ENCODE measurements around the gene PAPPA. TPM values are rescaled to one million over a fixed set of nuclear protein-coding genes. Genes with fewer than 3 reads are reported as not detected.

PAPPA gene
- polyA plus RNA-seq, 1 of the 3 experiments (the other 2 are of a cell fraction), result 44.5 TPM

DNA sequence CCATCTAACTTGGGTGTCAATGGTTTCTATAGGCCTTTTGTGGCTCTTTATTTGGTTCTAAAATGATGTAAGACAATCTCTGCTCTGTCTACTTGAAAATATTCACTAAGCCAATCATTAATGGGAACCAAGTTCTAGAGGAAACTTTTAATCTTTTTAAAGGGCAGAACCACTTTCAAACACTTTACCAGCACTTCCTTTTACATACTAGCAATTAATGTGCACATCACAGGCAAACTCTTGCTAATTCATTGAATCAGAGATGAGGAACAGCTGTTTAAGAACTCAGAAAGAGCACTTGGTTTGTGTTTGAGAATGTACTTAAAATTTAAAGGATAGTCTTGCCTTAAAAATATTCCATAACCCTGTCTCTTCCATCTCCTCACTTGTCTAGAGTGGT lies 83.4 kb downstream of the PAPPA start:
- no peak for TF ChIP-seq GABPA (IDR thresholded peaks at IDR 0.05; ENCODE audit: low read depth)
- no peak for TF ChIP-seq TEAD4 (IDR thresholded peaks at IDR 0.05; ENCODE audit: borderline replicate concordance, insufficient read depth)
- TF ChIP-seq SMC3 (IDR thresholded peaks at IDR 0.05; ENCODE audit: low read depth, low read length), result no peak
- TF ChIP-seq, protein P1, sequence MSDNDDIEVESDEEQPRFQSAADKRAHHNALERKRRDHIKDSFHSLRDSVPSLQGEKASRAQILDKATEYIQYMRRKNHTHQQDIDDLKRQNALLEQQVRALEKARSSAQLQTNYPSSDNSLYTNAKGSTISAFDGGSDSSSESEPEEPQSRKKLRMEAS (IDR thresholded peaks at IDR 0.05; ENCODE audit: low read depth), result no peak
- no peak for TF ChIP-seq JUND (IDR thresholded peaks at IDR 0.05)
- TF ChIP-seq FOXM1 (IDR thresholded peaks at IDR 0.05; ENCODE audit: low read depth), result no peak
- TF ChIP-seq RAD21 (IDR thresholded peaks at IDR 0.05; ENCODE audit: low read length), result no peak
- TF ChIP-seq ELF1 (IDR thresholded peaks at IDR 0.05), result no peak
- TF ChIP-seq, protein P2, sequence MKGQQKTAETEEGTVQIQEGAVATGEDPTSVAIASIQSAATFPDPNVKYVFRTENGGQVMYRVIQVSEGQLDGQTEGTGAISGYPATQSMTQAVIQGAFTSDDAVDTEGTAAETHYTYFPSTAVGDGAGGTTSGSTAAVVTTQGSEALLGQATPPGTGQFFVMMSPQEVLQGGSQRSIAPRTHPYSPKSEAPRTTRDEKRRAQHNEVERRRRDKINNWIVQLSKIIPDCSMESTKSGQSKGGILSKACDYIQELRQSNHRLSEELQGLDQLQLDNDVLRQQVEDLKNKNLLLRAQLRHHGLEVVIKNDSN (IDR thresholded peaks at IDR 0.05; ENCODE audit: borderline replicate concordance, low read depth), result no peak
- no peak for TF ChIP-seq FOXJ3 (CRISPR knock-in tag; IDR thresholded peaks at IDR 0.05)
- TF ChIP-seq EP300 (IDR thresholded peaks at IDR 0.05; ENCODE audit: borderline replicate concordance in 1 of 2, low read depth in 1 of 2, low read length in 1 of 2), result no peak
- no peak for TF ChIP-seq RCOR1 (IDR thresholded peaks at IDR 0.05; ENCODE audit: low read length)
- no peak for TF ChIP-seq NFIC (IDR thresholded peaks at IDR 0.05; ENCODE audit: borderline replicate concordance)
- no peak for TF ChIP-seq YY1 (IDR thresholded peaks at IDR 0.05; ENCODE audit: low read depth)
- TF ChIP-seq TAF1 (IDR thresholded peaks at IDR 0.05; ENCODE audit: borderline replicate concordance, low read depth, low read length), result no peak
- TF ChIP-seq SIN3A (IDR thresholded peaks at IDR 0.05; ENCODE audit: borderline replicate concordance, low read depth, low read length), result no peak
- Histone ChIP-seq H3K79me2 (ENCODE audit: insufficient read depth) (peaks cover 64% of the 10 kb centered on the region), H3K4me1 (ENCODE audit: control insufficient read depth in 1 of 2, insufficient read depth in 2 of 2, low read depth in 1 of 2, low read length in 1 of 2) (peaks cover 0 to 68% of the 10 kb centered on the region in 2 experiments; a peak in 3 of 4 replicates), H3K4me3 (ENCODE audit: low read depth in 2 of 2, low read length in 1 of 2) (no peak overlapping the region), H3K36me3 (replicated peaks in 1 of 2; ENCODE audit: control insufficient read depth in 1 of 2, insufficient read depth in 2 of 2, low read length in 1 of 2) (peaks cover 16 to 59% of the 10 kb centered on the region in 2 experiments), H3K9ac (0 out of 2 replicates have a peak overlapping the region, but pooled peaks have one; percentile 14), H3K27me3 (ENCODE audit: insufficient read depth) (no peaks in the 10 kb centered on the region), H3K27ac (ENCODE audit: low read depth in 2 of 2, low read length in 1 of 2) (peak overlapping the region in 1 of 2 experiments; percentile 100; a peak in 2 of 4 replicates), H3F3A (replicated peaks; ENCODE audit: insufficient read depth) (peaks cover 52% of the 10 kb centered on the region), H3K4me2 (no peak overlapping the region), H2AFZ (ENCODE audit: low read depth) (no peak overlapping the region), H3K9me3 (no peaks in the 10 kb centered on the region), H4K20me1 (ENCODE audit: insufficient read depth) (no peaks in the 10 kb centered on the region; the same call in 1 of the 2 replicates), H3K9me2 (no peaks in the 10 kb centered on the region)
- POLR2A ChIA-PET, result no interaction called here
- no peak for DNase-seq
- CTCF ChIA-PET, result no interaction called here

DNA sequence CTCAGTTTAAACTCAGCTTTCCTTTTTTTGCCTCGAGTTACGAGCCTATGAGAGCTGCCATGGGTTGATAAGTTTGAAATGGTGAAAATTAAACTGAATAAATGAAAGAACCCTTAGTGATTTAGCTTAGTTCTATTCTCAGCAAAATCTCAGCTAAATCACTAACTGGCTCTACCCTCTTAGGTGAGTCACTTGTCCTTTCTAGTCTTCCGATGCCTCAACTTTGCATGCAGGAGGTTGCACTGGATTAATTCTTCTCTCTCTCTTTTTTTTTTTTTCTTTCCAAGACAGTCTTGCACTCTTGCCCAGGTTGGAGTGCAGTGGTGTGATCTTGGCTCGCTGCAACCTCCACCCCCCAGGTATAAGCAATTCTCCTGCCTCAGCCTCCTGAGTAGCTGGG lies 83.9 kb downstream of the PAPPA start:
- CTCF ChIA-PET, result no interaction called here
- Histone ChIP-seq H3K79me2 (ENCODE audit: insufficient read depth) (peaks cover 69% of the 10 kb centered on the region), H4K20me1 (ENCODE audit: insufficient read depth) (peaks cover 1% of the 10 kb centered on the region; the same call in 1 of the 2 replicates), H3K27ac (ENCODE audit: low read depth in 2 of 2, low read length in 1 of 2) (peak overlapping the region in 1 of 2 experiments; percentile 100; a peak in 2 of 4 replicates), H2AFZ (ENCODE audit: low read depth) (no peak overlapping the region), H3K36me3 (replicated peaks in 1 of 2; ENCODE audit: control insufficient read depth in 1 of 2, insufficient read depth in 2 of 2, low read length in 1 of 2) (peaks cover 18 to 64% of the 10 kb centered on the region in 2 experiments), H3K4me3 (ENCODE audit: low read depth in 2 of 2, low read length in 1 of 2) (no peak overlapping the region), H3K9me3 (no peaks in the 10 kb centered on the region), H3K9ac (peak overlapping the region; percentile 32; the same call in 1 of the 2 replicates), H3K9me2 (no peaks in the 10 kb centered on the region), H3K4me1 (ENCODE audit: control insufficient read depth in 1 of 2, insufficient read depth in 2 of 2, low read depth in 1 of 2, low read length in 1 of 2) (peaks cover 0 to 64% of the 10 kb centered on the region in 2 experiments; a peak in 3 of 4 replicates), H3K4me2 (peak overlapping the region; percentile 22; the same call in 1 of the 2 replicates), H3F3A (replicated peaks; ENCODE audit: insufficient read depth) (peaks cover 47% of the 10 kb centered on the region), H3K27me3 (ENCODE audit: insufficient read depth) (no peaks in the 10 kb centered on the region)
- 88% methylated on average over 4 of the region's 4 CpGs for WGBS (ENCODE audit: low lambda C conversion rate)
- no peak for DNase-seq
- POLR2A ChIA-PET, result no interaction called here
- TF ChIP-seq ELF1 (IDR thresholded peaks at IDR 0.05) (no peak), FOXM1 (IDR thresholded peaks at IDR 0.05; ENCODE audit: low read depth) (no peak), GATA2 (CRISPR knock-in tag; IDR thresholded peaks at IDR 0.05) (no peak), NRF1 (IDR thresholded peaks at IDR 0.05; ENCODE audit: low read depth, low read length) (no peak), TAF1 (IDR thresholded peaks at IDR 0.05; ENCODE audit: borderline replicate concordance, low read depth, low read length) (no peak), SIN3A (IDR thresholded peaks at IDR 0.05; ENCODE audit: borderline replicate concordance, low read depth, low read length) (no peak), NFIC (IDR thresholded peaks at IDR 0.05; ENCODE audit: borderline replicate concordance) (no peak), MXI1 (IDR thresholded peaks at IDR 0.05; ENCODE audit: low read depth, low read length) (no peak), RAD21 (IDR thresholded peaks at IDR 0.05; ENCODE audit: low read length) (no peak), TCF12 (IDR thresholded peaks at IDR 0.05) (no peak), RCOR1 (IDR thresholded peaks at IDR 0.05; ENCODE audit: low read length) (no peak), EZH2phosphoT487 (IDR thresholded peaks at IDR 0.05; ENCODE audit: borderline replicate concordance, low read depth) (no peak)
- TF ChIP-seq, protein P3, sequence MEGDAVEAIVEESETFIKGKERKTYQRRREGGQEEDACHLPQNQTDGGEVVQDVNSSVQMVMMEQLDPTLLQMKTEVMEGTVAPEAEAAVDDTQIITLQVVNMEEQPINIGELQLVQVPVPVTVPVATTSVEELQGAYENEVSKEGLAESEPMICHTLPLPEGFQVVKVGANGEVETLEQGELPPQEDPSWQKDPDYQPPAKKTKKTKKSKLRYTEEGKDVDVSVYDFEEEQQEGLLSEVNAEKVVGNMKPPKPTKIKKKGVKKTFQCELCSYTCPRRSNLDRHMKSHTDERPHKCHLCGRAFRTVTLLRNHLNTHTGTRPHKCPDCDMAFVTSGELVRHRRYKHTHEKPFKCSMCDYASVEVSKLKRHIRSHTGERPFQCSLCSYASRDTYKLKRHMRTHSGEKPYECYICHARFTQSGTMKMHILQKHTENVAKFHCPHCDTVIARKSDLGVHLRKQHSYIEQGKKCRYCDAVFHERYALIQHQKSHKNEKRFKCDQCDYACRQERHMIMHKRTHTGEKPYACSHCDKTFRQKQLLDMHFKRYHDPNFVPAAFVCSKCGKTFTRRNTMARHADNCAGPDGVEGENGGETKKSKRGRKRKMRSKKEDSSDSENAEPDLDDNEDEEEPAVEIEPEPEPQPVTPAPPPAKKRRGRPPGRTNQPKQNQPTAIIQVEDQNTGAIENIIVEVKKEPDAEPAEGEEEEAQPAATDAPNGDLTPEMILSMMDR (IDR thresholded peaks at IDR 0.05), result no peak
- TF ChIP-seq, protein P4, sequence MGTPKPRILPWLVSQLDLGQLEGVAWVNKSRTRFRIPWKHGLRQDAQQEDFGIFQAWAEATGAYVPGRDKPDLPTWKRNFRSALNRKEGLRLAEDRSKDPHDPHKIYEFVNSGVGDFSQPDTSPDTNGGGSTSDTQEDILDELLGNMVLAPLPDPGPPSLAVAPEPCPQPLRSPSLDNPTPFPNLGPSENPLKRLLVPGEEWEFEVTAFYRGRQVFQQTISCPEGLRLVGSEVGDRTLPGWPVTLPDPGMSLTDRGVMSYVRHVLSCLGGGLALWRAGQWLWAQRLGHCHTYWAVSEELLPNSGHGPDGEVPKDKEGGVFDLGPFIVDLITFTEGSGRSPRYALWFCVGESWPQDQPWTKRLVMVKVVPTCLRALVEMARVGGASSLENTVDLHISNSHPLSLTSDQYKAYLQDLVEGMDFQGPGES (IDR thresholded peaks at IDR 0.05; ENCODE audit: low read depth, low read length), result no peak
- TF ChIP-seq, protein P5, sequence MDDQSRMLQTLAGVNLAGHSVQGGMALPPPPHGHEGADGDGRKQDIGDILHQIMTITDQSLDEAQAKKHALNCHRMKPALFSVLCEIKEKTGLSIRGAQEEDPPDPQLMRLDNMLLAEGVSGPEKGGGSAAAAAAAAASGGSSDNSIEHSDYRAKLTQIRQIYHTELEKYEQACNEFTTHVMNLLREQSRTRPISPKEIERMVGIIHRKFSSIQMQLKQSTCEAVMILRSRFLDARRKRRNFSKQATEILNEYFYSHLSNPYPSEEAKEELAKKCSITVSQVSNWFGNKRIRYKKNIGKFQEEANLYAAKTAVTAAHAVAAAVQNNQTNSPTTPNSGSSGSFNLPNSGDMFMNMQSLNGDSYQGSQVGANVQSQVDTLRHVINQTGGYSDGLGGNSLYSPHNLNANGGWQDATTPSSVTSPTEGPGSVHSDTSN (IDR thresholded peaks at IDR 0.05), result no peak
